Stomach (tissue), 9 donors: ENCODE measurements around the gene CDC73. TPM values are rescaled to one million over a fixed set of nuclear protein-coding genes. Genes with fewer than 3 reads are reported as not detected.
A peak's percentile ranks its signal among the peaks of the same experiment; 100 is the strongest.

ENCODE experiments used
- DNase-seq, 2 donors: peaks; one replicate each; pipeline versions ENCODE4 v3.0.0 to v3.0.0-alpha.2; 2013 to 2019
- H3K27ac ChIP-seq, 5 donors: fragments of 200-600 bp in 4 of 5; sonication (generic) in 4 of 5; one replicate each; pipeline ENCODE4 v1.5.1; 2013 to 2019; ENCODE audit warnings: mild to moderate bottlenecking in 1 of 5, moderate library complexity in 1 of 5
- H3K27me3 ChIP-seq, 3 donors: fragments of 200-600 bp; sonication (generic); one replicate each; pipeline ENCODE4 v1.5.1; 2017 to 2019; ENCODE audit warnings: mixed run types in 1 of 3
- H3K36me3 ChIP-seq, 4 donors: fragments of 200-600 bp; sonication (generic); 1 replicate in 3 of 4; 2 replicates in 1 of 4; pipeline ENCODE4 v1.5.1; 2016 to 2019
- H3K4me1 ChIP-seq, 4 donors: fragments of 200-600 bp; sonication (generic); one replicate each; pipeline ENCODE4 v1.5.1; 2016 to 2019
- H3K4me3 ChIP-seq, 4 donors: fragments of 200-600 bp; sonication (generic) in 3 of 4; one replicate each; pipeline ENCODE4 v1.5.1; 2016 to 2019; ENCODE audit warnings: mild to moderate bottlenecking in 1 of 4
- H3K9me3 ChIP-seq, 4 donors: fragments of 200-600 bp; sonication (generic); one replicate each; pipeline ENCODE4 v1.5.1; 2016 to 2019
- CTCF ChIP-seq, 7 experiments: fragments of 450-650 bp in 4 of 7; fragments of 200-600 bp in 3 of 7; sonication (generic) in 3 of 7; IDR thresholded peaks; one replicate each; pipeline ENCODE4 v1.5.1; 2016 to 2019; ENCODE audit warnings: antibody characterized with exemption in 7 of 7, control low read depth in 2 of 7, mild to moderate bottlenecking in 1 of 7
- EP300 ChIP-seq: sonication (generic); formaldehyde crosslinking; IDR thresholded peaks from one replicate; pipeline ENCODE4 v1.6.1; 2017; ENCODE audit warnings: antibody characterized with exemption
- POLR2A ChIP-seq, 4 donors: fragments of 450-650 bp; IDR thresholded peaks; one replicate each; pipeline ENCODE4 v1.6.1; 2016; ENCODE audit warnings: antibody characterized with exemption in 4 of 4, control low read depth in 2 of 4, mild to moderate bottlenecking in 1 of 4, moderate library complexity in 1 of 4
- POLR2AphosphoS5 ChIP-seq, 3 donors: sonication (generic); formaldehyde crosslinking; IDR thresholded peaks; one replicate each; pipeline ENCODE4 v1.6.1; 2016; ENCODE audit warnings: antibody characterized with exemption in 3 of 3
- WGBS, 5 donors: extraction: QIAGEN DNeasy Blood & Tissue Kit in 3 of 5; methylation state at CpG; one replicate each; pipeline versions ENCODE4 v1.1.5 to v1.1.7; 2013 to 2018; 5-methylcytosine and 5-hydroxymethylcytosine counted together
- intact Hi-C: fragments of 100-400 bp; cut with DNase I; formaldehyde crosslinking; loops from one replicate; pipeline ENCODE4 v1.15.1; 2023; ENCODE audit warnings: low total_unique reads
- polyA plus RNA-seq, 3 donors: library from polyadenylated mRNA; stranded (reverse); fragments of 200-250 nt; gene quantifications; one replicate each; pipeline ENCODE4 v1.2.3, GENCODE V29; 2013
- total RNA-seq, 5 donors: library from RNA; depleted of rRNA; stranded (reverse); fragments of >200 nt; gene quantifications; one replicate each; pipeline versions ENCODE4 v1.1.0 to v1.2.3, GENCODE V29; 2014 to 2016
- donor health status: healthy with polysubstance abuse.
- donor health status: Bipolar disorder and iron deficiency.
- donor health status: healthy.

Gene CDC73
- total and polyA plus RNA-seq, 8 donors, result 6.7 to 75.9 (median 20.1) TPM

DNA sequence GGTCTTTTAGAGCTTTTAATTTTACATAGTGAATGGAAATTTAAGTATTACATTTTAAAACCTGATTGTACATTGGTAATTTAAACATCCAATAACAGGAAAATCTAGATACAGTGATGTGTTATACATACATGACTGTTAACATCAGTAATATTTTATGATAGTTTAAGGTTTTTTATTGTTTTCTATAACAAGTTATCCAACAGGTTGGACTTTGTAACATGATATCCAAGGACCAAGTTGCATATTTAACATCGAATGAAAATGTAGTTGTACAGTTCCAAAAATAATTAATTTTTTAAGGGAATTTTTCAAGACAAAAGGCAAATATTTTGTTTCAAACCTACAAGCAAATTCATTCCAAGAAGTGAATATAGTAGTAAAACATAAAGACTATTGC, 31.0 kb upstream of the CDC73 start:
- no peaks in the 10 kb centered on the region for H3K4me1 ChIP-seq
- WGBS, 5 donors, result 66 to 79% (median 76%) methylated on average over 1 of the region's 1 CpG
- intact Hi-C loops, result no loop called here
- no peak for TF ChIP-seq EP300
- no peak for TF ChIP-seq POLR2AphosphoS5 (IDR thresholded peaks at IDR 0.05)
- no peak for TF ChIP-seq CTCF (IDR thresholded peaks at IDR 0.05)
- TF ChIP-seq POLR2A (IDR thresholded peaks at IDR 0.05), result no peak
- H3K4me3 ChIP-seq, result no peak overlapping the region
- H3K27me3 ChIP-seq, result no peaks in the 10 kb centered on the region
- H3K27ac ChIP-seq, result no peak overlapping the region
- no peak for DNase-seq
- no peaks in the 10 kb centered on the region for H3K9me3 ChIP-seq
- peaks cover 4 to 61% (median 45%) of the 10 kb centered on the region in 4 donors for H3K36me3 ChIP-seq

- Histone ChIP-seq H3K27ac (no peak overlapping the region), H3K27me3 (no peaks in the 10 kb centered on the region), H3K9me3 (no peaks in the 10 kb centered on the region), H3K4me3 (no peak overlapping the region), H3K36me3 (peaks cover 18 to 79% (median 77%) of the 10 kb centered on the region in 4 donors), H3K4me1 (no peaks in the 10 kb centered on the region)
- intact Hi-C loops, result no loop called here
- no peak for DNase-seq
- no peak for TF ChIP-seq EP300
- TF ChIP-seq CTCF (IDR thresholded peaks at IDR 0.05), result no peak
- no peak for TF ChIP-seq POLR2A (IDR thresholded peaks at IDR 0.05)
- no peak for TF ChIP-seq POLR2AphosphoS5 (IDR thresholded peaks at IDR 0.05)
- WGBS, 5 donors, result 93 to 98% (median 94%) methylated on average over 11 of the region's 11 CpGs
These were observed 27.7 kb upstream of the CDC73 start for GRCh38 chr1:193094112-193094511.

- H3K27me3 ChIP-seq, result no peaks in the 10 kb centered on the region
- no peak for DNase-seq
- H3K9me3 ChIP-seq, result no peaks in the 10 kb centered on the region
- H3K4me1 ChIP-seq, result peaks cover 5 to 29% (median 21%) of the 10 kb centered on the region in 4 donors
- TF ChIP-seq EP300 (no peak), POLR2AphosphoS5 (IDR thresholded peaks at IDR 0.05) (no peak), POLR2A (IDR thresholded peaks at IDR 0.05) (no peak), CTCF (IDR thresholded peaks at IDR 0.05) (no peak)
- intact Hi-C loops, result loop anchor here (10.0 kb wide), 1 partner anchor 48 kb away; the partner anchor contains the start of genes RO60 and UCHL5
- H3K4me3 ChIP-seq, result no peak overlapping the region
- H3K27ac ChIP-seq, result no peak overlapping the region
- WGBS, 5 donors, result 86 to 91% (median 90%) methylated on average over 5 of the region's 5 CpGs
- peaks cover 20 to 33% (median 31%) of the 10 kb centered on the region in 4 donors for H3K36me3 ChIP-seq
These were observed 19.2 kb upstream of the CDC73 start for GRCh38 chr1:193102662-193103061.

- TF ChIP-seq POLR2AphosphoS5 (IDR thresholded peaks at IDR 0.05), result no peak
- TF ChIP-seq CTCF (IDR thresholded peaks at IDR 0.05), result no peak
- no peak for TF ChIP-seq EP300
- no peak for TF ChIP-seq POLR2A (IDR thresholded peaks at IDR 0.05)
- Histone ChIP-seq H3K4me3 (peak overlapping the region; percentile 60 to 92 (median 80)), H3K36me3 (peaks cover 11 to 20% (median 18%) of the 10 kb centered on the region in 4 donors), H3K9me3 (no peaks in the 10 kb centered on the region), H3K4me1 (peaks cover 5 to 29% (median 21%) of the 10 kb centered on the region in 4 donors), H3K27ac (peak overlapping the region; percentile 87 to 96 (median 94)), H3K27me3 (no peaks in the 10 kb centered on the region)
- intact Hi-C loops, result loop anchor here (10.0 kb wide), 1 partner anchor 49 kb away; the partner anchor contains the start of genes RO60 and UCHL5
- no peak for DNase-seq
- WGBS, 5 donors, result 21 to 34% (median 26%) methylated on average over 9 of the region's 9 CpGs
These were observed 17.9 kb upstream of the CDC73 start for GRCh38 chr1:193103759-193104501.
